Right renal pelvis (tissue), 4 donors: ENCODE measurements around the gene GPS1. TPM values are rescaled to one million over a fixed set of nuclear protein-coding genes. Genes with fewer than 3 reads are reported as not detected.

ENCODE experiments used
- DNase-seq, 4 donors: peaks; one replicate each; pipeline ENCODE4 v3.0.0-alpha.2; 2013; ENCODE audit warnings: low read depth in 4 of 4, low spot score in 3 of 4, missing footprints in 1 of 4
- polyA plus RNA-seq, 4 donors: library from polyadenylated mRNA; unstranded; fragments of 120-200 nt; gene quantifications; one replicate each; pipeline ENCODE4 v1.2.1, GENCODE V29; 2013; ENCODE audit not compliant: insufficient read length in 4 of 4

The GPS1 gene
- polyA plus RNA-seq, 4 donors: 107 to 145 (median 110) TPM

DNA sequence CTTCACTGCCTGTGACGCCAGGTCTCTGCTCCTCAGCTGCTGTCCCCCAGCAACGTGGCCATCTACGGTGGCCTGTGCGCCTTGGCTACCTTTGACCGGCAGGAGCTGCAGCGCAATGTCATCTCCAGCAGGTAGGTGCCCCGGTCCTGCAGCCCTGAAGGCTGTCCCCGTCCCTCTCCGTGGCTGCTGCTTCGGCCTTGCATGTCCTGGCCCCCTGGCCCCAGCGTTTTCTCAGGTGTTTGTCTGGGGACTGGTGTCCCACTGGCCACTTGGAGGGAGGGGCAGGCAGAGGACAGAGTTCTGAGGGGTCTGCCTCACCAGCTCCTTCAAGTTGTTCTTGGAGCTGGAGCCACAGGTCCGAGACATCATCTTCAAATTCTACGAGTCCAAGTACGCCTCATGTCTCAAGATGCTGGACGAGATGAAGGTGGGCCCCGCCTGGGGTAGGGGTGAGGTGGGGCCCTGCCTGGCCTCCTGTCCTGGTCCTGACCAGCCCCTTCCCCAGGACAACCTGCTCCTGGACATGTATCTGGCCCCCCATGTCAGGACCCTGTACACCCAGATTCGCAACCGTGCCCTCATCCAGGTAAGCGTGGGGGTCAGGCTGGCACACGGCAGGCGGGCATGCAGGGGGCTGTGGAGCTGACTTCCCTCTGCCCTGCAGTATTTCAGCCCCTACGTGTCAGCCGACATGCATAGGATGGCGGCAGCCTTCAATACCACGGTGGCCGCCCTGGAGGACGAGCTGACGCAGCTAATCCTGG lies 4.4 kb downstream of the GPS1 start:
- DNase-seq: no peak

DNA sequence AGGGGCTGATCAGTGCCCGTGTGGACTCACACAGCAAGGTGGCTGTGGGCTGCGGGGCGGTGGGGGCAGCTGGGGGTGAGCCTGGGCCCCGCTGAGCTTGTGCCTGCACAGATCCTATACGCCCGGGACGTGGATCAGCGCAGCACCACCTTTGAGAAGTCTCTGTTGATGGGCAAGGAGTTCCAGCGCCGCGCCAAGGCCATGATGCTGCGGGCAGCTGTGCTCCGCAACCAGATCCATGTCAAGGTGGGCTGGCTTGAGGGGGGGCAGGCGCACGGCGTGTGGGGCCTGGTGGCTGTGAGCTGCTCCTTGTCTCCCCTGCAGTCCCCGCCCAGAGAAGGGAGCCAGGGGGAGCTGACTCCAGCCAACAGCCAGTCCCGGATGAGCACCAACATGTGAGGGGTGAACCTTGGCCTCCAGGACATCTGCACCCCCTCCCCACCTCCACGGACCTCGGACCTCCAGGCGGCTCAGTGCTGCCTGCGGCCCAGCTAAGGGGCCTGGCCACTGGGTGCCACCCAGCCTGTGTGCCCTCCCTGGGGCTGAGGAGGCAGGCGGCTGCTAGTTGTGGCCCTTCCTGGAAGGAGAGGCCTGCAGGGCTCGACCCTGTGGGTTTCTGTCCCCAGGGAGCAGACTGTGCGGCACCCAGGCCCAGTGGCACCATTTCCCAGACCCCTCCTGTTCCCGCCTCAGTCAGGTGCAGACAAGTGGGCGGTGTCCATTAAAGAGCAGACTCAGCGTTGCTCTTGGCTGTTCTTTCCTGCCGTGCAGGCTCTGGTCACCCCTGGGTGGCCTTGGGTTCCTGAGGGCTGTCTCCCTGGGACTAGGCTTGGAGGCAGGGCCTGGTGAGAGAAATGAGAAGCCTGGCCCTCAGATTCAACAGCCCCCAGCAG lies 5.3 kb downstream of the GPS1 start:
- DNase-seq: no peak

DNA sequence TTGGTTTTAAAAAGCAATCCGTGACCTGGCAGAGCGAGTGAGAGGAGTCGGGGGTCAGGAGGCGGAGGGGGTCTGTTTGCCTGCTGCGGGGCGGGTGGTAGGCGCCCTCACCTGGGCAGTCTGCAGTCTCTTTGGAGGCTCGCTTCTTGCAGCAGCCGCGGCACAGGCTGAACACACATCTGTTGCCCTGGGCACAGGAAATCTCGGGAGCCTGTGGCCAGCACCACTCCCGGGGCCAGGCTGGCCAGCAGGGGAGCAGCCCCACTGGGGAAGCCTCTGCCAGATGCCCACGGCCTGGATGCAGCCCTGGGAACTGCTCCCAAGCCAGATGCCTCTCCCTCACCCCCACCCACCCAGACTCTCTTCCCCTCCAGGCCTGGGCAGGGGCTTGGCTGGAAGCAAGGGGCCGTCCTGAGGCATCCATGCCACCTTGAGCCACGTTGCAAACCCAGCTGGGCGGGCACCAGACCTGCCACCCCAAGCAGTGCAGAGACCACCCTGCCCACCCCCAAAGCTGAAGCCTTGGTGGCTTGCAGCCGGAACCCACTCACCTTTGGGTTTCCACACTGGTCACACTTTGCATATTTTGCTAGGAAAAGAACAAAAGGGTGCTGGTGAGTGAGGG lies 6.6 kb downstream of the GPS1 start:
- no peak for DNase-seq

DNA sequence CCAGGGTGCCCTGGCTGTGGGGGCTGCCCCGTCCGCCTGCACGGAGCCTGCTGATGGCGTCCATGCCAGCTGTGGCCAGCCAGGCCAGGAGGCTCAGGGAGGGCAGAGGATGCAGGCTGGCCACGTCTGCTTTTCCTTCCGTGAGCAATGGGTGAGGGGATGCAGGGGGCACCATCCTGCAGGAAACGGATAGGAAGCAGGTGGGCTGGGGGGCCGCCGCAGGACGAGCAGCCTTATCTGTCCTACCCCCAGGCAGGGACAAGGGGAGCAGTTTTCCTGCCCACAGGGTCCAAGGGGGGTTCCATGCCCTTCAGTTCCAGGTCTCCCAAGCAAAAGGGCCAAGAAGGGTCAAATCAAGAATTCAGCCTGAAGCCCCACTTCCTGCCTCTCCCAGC lies 7.2 kb downstream of the GPS1 start:
- DNase-seq: no peak

DNA sequence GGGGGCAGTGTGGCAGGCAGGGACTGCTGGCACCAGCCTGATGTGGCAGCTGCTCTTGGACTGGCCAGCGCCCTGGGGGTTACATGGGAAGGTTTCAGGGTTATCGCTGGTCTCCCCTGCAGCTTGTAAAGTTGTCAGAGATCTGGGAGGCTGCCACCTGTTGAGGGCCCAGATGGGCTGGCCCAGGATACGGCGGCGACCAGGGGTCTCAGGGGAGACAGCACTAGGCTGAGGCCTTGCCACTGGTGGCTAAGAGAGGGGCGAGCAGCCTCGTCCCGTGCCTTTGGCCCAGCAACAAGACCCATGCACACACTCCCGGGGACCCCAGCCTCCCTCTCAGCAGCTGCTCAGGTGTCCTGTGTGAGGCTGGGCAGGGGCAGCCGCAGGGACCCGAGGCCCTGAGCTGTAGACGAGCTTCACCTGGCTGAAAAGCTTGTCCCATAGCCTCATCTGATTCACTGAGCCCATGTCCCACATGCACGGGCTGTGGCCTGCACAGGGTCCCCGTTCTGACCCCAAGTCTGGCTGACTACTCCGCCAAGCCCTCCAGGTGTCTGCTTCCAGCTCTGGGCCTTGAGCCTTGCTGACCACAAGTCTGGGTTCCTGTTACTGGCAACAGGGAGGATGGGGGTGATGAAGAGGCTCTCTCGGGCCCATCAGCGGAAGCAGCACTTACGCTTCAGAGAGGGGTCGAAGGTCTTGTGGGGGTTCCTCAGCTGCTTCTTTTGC lies 7.7 kb downstream of the GPS1 start:
- no peak for DNase-seq

DNA sequence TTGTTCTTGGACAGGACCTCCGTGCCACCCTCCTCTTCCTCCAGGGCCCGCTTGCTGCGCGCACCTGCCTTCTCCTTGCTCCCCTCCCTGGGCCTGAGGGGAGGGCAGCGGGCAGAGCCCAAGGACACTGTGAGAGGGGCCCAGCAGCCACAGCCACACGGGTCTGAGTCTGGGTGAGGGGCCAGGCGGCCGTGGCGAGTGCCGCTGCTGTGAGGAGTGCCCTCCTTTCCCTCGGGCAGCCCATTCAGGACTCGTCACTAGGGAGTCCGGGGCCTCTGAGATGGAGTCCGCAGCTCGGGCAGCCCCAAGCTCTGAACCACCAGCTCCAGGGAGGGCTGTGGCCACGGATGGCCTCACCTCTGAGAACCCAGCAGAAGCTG lies 8.3 kb downstream of the GPS1 start:
- DNase-seq: no peak

DNA sequence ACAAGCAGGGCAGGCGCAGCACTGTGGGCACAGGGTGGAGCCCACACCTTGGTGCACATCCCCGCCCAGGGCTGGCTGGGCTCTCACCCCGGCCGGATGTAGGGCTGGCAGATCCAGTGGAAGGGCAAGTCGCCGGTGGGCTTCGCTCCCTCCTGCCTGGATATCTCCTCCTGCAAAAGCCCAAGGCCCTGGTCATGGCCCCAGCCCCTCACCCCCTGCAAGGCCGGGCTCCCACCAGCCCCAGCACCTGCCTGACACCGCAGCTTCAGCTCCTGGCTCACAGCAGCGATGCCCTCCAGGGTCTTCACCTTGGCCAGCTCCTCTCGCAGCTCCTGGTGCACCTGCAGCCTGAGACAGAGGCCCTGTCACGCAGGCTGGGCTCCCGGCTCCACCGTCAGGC lies 8.9 kb downstream of the GPS1 start:
- DNase-seq: no peak

DNA sequence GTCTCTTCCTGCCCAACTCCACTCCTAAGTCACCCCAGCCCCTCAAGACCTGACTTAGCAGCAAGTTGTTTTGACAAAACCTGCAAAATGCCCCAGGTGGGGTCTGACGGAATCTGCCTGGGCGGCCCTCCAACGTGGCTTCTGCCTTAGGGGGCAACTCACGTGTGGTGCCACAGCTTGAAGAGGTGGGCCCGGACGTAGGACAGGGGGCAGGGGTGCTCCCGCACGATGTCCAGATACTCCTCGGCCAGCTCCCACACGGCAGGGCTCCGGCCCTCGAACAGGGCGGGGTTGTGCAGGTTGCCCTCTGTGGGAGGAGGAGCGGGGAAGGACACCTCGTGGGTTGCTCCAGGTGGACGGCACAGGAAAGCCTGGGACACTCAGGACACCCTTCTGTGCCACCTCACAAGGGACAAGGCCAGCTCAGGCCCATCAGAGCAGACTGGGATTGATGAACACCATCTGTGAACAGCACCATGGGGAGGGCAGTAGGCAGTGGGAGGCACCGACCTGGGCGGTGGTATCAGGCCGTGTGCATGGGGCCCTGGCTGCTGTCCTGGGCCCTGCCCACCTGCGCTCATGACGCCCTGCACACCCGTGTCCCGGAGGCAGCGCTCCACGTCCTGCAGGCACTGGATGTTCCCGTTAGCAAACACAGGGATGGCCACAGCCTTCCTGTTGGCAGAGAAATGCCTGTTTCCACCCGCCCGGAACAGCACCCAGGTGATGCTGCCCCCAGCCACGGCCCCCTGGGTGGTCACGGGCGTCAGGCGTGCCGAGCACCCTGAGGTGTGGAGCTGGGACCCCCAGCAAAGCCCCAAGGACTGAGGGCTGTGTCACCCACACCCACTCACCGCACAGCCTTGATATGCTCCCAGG lies 9.6 kb downstream of the GPS1 start:
- no peak for DNase-seq

DNA sequence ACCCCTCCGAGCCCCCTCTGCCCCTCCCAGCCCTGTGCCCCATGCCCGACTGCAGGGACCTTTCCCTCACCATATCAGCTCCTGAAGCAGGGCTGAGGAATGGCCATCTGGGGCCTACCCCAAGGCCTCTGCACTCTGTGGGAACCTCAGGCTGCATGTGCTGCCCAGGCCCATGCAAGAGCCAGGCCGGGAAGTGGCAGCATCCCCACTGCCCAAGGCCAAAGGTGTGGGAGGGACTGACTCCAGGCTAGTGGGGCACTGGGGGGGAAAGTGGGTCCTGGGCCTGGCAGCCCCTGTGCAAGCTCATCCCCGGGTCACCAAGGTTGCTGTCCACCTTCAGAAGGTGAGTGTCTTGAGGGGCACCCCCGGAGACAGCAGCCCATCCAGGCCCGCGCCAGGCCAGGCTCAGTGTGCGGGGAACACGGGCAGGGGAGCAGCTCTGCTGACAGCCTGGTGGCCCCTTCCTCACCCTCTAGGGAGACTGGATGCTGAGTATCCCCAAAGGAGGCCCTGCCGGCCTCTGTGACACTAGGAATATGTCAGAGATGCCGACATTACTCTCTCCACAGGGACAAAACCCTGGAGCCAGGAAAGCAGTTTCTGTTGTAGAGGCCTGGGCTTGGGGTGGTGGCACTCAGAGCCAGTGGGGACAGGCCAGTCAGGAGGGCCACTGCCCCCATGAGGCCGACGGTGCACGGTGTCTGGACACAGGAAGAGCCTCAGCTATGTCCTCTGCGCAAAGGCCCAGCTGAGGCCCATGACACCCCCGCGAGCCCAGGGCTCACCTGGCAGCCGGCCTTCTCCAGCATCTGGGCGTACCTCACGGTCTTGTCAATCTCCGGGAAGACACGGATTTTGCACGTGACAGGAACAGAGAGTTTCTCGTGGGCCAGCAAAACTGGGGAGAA lies 10.6 kb downstream of the GPS1 start:
- no peak for DNase-seq

DNA sequence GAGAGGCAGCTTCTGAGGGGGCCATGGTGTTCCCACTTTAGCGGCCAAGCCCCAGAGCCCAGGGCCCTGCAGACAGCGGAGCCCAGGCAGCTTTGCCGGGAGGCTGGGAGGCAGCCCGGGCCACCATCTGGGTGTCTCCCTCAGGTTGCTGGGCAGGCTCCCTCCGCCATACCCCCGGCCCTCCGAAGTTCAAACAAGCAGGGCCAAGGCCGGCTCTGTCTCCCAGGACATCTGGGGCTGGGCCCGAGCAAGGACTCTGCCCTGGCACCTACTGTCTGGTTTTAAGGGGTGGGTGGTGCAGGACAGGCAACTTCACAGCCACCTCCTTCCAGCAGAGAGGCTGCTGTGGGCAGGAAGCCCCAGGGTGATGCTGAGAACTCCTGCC lies 11.3 kb downstream of the GPS1 start:
- DNase-seq: no peak

DNA sequence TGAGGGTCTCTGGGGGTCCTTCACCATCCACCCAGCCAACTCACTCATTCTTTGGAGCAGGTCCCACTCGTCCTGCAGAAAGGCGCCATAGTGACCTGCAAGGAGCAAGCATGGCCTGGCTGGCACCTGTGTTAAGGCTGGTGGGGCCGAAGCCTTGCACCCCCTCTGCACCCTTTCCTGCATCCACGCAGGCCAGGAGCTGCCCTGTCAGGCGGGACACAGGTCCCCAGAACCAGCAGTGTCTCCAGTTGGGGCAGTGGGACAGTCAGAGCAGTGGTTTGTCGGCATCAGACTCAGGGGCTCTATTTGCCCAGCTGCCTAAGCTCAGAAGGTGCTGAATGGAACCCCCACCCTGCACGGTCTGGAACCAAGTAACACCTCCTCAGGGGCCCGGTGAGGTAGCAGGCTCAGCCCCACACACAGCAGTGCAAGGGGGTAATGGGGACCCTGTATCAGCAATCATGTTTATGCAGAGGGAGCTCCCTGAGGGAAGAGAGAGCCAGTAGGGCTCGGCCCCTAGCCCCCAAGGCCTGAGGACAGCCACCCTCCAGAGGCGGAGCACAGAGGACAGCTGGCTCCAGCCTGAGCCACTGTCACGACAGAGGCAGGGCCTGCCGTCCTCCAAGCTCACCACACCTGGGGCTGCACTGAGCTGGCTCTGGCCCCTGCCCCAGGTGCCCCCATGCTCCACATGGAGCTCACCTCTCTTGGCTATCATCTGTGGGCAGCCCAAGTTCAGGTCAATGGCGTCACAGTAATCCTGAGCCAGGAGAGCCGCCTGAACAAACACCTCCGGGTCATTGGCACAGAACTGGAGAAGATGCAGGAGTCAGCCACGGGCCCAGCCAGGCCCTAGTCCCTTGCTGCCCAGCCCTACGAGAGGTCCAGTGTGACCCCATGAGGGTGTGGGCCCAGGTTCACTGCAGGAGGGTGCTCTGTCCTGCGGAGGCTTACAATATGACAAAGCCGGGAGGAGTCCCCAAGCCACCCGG lies 12.0 kb downstream of the GPS1 start:
- no peak for DNase-seq

DNA sequence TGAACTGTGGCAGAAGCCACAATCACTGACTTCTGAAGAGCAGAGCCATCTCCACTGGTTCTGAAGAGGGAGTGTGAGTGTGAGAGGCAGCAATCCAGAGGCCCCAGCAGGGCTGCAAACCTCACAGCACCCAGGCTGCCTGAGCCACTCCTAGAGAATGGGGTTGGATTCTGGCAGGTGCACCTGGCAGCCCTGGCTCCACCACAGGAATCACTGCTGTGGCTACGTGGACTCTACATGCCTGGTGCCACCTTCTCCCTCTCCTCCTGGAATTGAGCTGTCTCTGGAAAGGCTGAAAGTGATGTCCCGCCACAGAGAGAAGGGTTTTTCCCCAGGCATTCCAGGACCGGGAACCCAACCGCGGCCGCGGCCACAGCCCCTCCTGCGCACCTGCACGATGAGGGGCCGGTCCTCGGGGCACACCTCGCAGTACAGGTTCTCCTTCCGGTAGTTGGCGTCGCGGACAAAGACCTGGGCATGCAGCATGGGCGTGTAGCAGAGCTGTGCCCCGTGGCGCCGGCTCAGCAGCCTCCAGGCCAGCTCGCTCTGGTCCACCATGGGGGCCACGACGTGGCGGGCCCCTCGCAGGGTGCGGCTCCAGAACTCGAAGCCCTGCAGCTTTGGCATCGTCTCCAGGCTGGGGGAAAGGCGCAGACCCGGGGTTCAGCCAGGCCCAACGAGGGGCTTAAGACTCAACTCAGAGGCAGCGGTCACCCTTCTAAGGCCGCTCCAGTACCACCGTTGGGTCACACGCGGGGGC lies 12.9 kb downstream of the GPS1 start:
- no peak for DNase-seq

DNA sequence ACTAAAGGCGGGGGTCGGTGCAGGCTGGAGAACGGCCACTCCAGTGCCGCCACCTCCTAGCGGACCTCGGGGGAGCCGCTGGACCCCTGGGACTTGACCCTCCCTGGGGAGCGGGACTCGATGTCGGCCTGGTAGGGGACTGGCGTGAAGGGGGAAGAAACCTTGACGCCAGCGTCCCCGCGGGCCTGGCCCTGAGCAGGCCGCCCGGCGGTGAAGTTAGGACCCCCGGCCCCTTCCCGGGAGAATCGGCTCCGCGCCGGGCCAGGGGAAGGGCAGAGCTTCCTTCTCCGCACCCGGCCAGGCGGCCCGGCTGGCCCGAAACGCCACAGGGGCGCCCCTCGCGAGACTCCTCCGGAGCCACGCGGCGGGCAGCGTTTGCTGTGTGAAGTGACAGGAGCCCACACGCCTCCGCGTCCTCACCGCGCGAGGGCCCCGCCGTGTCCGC lies 13.5 kb downstream of the GPS1 start:
- no peak for DNase-seq

DNA sequence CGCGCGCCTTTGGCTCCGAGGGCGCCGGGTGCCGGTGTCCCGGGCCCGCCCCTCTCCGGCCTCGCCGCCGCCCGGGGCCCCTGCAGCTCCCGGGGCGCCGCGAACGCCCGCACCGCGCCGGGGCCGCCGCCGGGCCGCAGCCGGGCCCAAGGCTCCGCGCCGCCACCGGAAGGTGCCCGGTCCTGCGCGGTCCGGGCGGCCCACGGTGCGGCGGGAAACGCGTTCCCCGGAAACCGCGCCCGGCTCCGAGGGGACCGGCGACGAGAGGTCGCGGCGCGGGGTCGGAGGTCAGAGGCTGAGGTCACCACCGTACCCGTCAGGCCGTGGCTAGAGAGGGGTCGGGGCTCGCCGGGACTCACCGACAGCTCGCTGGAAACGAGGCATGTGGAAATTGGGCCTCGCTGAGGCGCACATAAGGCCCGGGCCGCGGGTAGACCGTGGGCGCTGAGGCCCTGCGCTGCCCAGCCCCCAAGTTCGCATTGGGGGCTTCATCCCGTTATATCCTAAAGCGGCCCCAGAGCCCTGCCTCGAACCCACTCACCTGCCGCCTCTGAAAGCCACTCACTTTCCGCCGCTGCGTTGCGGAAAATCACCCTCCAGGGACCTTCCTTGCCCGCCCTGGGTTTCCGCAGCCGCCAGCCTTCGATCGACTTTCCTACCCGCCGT lies 14.1 kb downstream of the GPS1 start, which contains the start of gene DUS1L:
Gene DUS1L (minus strand): TSS at position 167 of the 666 bp plus-strand sequence. CDS start 745 bp downstream, outside the sequence.
- peak in 3 of 4 donors; percentile 14 to 48 (median 41) for DNase-seq

DNA sequence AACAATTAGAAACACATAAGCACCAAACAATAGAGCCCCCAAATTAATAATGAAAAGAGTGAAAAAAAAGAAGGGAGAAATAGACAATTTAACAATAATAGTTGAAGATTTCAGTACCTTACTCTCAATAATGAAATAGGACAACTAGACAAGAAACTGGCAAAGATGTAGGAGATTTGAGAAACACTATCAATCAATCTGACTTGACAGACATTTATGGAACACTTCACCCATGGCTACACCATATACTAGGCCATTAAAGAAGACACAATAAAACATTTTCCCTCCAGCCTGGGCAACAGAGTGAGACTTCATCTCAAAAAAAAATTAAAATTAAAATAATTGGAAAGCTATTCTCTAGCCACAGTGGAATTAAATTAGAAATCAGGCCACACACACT lies 18.9 kb downstream of the GPS1 start:
- no peak for DNase-seq

DNA sequence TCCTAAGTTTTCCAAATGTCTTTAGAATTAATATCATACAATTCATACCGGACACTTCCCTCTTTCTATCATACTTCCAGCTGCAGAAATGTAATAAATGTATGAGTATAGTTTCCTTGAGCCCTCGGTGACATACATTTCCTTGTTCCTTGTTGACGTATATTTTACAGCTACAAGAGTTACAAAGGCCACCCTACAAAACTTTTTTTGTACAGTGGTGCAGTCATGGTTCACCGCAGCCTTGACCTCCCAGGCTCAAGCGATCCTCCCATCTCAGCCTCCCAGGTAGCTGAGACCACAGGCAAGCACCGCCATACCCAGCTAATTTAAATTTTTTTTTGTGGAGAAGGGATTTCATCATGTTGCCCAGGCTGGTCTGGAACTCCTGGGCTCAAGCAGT lies 21.1 kb downstream of the GPS1 start:
- no peak for DNase-seq
